ENCODE results near the gene OR2T5.
"Not testable (repeated sequence)": the region's sequence is repeated elsewhere in the genome, so short reads cannot be mapped to it uniquely, and the experiment has no call there.

Gene OR2T5, protein sequence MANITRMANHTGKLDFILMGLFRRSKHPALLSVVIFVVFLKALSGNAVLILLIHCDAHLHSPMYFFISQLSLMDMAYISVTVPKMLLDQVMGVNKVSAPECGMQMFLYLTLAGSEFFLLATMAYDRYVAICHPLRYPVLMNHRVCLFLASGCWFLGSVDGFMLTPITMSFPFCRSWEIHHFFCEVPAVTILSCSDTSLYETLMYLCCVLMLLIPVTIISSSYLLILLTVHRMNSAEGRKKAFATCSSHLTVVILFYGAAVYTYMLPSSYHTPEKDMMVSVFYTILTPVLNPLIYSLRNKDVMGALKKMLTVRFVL
- total RNA-seq, result 0 reads per million in 3 experiments

DNA sequence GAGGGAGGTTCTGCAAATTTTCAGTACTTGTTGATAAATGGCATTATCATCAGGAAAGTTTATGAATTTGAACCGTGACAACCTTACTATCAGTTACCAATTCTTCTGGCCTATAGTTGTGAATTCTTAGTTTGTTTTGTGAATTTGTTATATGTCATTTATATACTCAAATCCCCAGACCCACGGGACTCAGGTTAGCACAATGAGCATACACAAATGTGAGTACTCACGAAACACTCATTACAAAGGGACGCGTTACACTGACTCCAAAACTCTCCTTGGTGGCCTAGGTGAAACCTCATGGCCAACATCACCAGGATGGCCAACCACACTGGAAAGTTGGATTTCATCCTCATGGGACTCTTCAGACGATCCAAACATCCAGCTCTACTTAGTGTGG lies at the start of gene OR2T5:
Gene OR2T5 (plus strand): TSS at position 301 of the 400 bp plus-strand sequence. CDS start 0 bp downstream, at position 301.
- not testable (repeated sequence) for DNase-seq

DNA sequence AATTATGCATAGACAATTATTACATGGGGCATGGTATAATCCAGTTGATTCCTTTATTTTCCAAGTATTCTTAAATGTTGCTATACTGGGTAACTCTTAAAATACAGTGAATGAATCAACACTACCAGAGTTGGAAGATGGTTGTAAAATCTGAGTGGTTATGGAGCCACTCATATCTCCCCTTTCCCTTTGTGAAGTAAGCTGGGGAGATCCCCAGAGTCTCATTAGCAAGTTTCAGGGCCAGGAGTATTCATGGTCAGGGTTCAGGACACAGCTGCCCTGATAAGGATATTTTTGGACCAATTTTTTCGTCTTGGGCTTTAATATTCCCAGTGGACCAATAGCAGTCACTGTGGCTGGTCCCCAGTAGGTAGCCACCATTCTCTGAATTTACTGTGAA lies 49.7 kb upstream of the OR2T5 start:
- DNase-seq, result not testable (repeated sequence)

DNA sequence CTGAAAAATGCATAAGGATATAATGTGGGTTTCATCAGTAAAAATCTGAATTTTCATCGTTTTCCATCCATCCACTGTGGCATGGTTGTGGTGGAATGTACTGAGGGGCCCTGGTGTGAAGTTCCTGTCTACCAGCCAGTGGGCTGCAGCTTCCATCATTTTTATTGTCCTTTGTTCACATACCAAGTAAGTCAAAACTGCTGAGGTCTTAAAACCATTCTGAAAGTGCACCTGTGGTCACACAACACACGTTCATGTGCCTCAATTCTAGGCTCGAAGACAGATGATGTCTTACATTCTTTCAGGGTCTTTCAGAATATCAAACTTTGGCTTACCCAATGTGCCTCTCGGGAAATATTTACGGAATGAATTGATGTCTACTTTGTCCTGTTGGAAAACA lies 49.1 kb upstream of the OR2T5 start:
- not testable (repeated sequence) for DNase-seq

DNA sequence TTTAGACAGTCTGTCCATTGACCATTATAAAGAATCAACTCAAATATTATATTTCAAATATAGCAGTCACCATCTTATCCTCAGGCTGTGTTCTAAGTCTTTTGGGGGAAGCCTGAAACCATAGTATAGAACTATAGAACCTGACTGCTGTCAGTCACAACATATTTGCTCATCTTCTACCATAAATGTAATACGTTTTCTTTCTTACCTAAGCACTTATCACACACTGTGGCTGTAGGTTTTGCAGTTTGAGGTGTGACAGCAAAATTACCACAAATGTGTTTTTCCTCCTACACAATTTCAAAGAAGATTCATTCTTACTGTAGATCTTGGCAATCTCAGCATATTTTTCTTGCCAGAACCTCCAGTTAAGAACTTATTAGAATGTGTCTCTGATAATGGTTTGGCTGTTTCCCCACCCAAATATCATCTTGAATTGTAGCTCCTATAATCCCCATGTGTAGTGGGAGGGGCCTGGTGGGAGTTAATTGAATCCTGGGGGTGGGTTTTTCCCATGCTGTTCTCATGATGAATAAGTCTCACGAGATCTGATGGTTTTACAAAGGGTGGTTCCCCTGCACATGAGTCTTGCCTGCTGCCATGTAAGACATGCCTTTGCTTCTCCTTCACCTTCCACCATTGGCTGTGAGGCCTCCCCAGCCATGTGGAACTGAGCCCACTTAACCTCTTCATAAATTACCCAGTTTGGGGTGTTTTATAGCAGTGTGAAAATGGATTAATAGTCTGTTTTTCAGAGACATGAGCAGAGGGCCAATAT lies 45.7 kb upstream of the OR2T5 start:
- not testable (repeated sequence) for DNase-seq

DNA sequence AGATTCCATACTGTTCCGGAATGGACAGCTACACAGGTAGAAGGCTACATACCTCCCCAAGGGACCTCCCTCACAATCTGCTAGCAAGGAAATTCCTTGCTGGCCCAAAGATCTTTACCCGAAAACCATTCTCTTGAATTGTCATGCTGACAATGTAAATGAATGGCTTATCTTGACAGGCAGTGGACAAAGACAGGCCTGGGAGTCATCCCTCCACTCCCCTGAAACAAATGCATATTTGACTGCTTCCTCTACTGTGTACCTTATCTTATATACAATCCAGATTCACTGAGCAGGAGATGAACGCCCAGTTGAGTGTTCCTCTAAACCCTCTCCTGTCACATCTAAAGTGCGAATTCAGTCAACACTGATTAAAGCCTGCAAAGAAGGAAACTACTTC lies 43.8 kb upstream of the OR2T5 start:
- DNase-seq, result not testable (repeated sequence)

GRCh38 chr1:248445399-248445798 lies 43.0 kb upstream of the OR2T5 start, which contains the start of gene OR2T2:
OR2T2 (plus strand) TSS chr1:248445637; CDS start chr1:248452798, 7,161 bp downstream.
- not testable (repeated sequence) for DNase-seq

DNA sequence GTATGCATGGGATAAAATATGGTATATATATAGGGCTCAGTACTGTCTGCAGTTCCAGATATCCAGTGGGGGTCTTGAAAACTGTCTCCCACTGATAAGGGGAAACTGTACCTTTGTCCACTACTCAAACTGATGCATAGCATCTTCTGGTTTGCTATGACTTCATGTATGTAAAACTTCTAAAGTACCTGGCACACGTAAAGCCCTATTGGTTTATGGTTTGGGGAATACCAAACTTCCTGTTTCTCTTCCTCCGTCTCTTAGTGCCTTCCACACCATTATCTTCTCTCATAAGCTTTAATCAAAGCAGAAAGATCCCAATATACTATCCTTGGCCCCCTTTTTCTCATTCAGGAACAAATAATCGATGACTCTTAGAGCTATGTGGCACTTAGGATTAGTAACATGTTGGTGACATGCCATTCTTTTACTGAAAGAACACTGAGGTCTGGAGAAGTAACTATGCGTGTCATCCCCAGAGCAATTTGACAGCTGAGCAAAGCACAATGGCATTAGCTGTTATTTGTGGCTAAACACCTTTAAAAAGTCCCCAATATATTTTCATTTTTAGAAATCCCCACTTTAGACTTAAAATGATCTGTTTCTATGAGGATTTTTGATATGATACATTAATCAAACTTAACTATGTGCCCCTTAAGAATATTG lies 39.8 kb upstream of the OR2T5 start:
- not testable (repeated sequence) for DNase-seq

DNA sequence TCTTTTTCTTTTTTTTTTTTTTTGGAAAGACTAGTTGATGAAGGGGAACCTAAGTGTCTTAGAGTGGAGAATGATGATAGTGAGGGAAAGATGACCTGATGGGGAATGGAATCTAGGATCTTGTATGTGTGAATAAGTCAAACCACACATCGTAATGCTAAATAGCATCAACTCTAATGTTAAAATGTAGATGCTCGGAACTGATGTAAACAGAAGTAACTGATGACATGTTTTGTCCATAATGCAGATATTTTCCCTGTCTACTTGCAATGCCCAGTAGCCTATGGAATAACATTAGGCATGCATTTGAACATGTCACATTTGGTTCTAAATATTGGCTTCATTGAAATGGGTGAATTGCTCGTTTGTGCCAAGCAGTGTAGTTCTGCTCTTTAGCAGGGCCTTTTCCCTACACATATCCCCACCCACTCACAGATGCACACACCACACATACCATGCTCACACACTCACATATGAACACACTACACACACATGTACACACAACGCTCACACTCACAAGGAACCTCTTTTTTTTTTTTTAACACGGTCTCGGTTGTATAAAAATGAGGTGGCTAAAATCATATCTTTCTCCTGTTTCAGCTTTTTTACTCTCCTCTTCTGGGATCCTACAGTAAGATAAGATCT lies 38.4 kb upstream of the OR2T5 start:
- DNase-seq, result not testable (repeated sequence)

DNA sequence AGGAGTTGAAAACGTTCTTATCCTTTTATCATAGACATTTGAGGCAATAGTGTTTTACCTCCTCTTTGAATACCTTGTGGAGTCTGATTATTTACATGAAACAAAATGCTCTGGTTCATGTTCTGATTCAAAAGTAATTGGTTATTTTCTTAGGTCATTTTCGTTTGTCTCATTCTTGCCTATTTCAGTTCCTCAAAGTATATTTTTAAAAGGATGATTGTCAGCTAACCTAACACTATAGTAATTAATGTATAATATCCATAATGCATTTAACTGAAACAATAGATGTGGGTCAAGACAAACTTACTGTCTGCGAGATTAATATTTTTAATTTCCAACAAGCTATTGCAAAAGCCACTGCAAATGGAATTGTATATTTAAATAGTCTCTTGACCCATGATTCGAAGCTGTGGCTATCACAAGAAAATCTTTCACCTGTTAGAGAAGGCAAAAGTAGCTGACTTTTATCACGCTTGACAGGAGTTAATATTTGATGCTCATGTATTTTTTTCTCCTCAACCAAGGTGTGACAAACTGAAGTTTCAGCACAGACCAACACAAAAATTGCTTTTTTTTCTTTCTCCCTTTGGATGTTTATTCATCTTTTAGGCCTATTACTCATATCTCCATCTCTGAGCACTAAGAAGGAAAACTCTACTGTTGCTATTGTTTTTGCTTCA lies 37.8 kb upstream of the OR2T5 start:
- DNase-seq, result not testable (repeated sequence)

DNA sequence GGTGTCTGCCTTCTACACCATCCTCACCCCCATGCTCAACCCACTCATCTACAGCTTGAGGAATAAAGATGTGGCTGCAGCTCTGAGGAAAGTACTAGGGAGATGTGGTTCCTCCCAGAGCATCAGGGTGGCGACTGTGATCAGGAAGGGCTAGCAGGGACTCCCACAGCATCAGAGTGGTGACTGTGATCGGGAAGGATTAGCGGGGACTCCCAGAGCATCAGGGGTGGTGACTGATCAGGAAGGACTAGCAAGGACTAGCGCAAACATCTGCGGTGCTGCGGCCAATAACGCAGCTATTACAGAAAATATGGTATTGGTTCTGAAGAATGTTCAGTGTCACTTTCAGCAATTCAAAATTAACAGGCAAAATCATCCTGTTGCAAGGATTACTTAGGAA lies 34.8 kb upstream of the OR2T5 start:
- DNase-seq, result not testable (repeated sequence)

GRCh38 chr1:248455045-248455444 lies 33.3 kb upstream of the OR2T5 start:
- not testable (repeated sequence) for DNase-seq

GRCh38 chr1:248456635-248457034 lies 31.8 kb upstream of the OR2T5 start:
- not testable (repeated sequence) for DNase-seq

DNA sequence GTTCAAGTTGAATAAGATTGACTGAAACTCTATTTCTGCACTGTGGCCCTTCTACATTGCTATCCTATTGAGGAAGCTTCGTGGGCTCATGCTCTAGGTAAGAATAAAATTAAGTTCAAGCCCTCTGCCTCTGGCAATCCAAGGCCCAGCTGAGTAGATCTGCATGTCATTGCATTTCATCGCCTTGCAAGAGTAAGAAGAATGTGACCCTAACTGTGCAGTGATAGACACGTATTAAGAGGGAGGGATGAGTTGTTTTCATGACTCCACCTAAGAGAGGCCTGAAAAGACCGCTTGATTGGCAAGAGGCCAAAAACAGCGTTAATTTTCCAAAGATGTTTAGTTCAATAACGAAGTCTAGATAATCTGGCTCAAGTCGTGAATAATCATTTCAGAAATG lies 29.3 kb upstream of the OR2T5 start:
- DNase-seq, result not testable (repeated sequence)

GRCh38 chr1:248471154-248471553 lies 17.2 kb upstream of the OR2T5 start:
- no peak for DNase-seq

DNA sequence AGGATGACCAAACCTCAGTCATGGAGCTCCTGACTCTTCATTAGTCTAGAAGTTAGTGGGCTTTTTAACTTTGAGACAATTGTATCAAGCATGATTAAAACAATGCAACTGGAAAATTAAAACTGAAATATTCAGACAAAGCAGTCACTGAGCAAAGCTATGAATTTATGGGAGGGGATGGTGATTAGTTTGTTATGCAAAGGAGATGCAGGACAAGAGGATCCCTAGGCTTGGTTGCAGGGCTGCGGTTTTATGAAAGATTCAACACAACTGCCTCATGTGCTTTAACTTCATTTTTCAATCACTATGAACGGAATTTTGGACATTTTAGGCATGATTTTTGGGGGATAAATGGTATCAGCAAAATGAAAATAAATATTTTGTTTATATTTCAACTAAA lies 16.3 kb upstream of the OR2T5 start:
- DNase-seq, result not testable (repeated sequence)

- DNase-seq, result not testable (repeated sequence)
Measured at GRCh38 chr1:248473051-248473450, 15.3 kb upstream of the OR2T5 start, which contains the start of gene OR2T3. OR2T3 (plus strand) TSS chr1:248473351; CDS start chr1:248473351, 0 bp downstream.

DNA sequence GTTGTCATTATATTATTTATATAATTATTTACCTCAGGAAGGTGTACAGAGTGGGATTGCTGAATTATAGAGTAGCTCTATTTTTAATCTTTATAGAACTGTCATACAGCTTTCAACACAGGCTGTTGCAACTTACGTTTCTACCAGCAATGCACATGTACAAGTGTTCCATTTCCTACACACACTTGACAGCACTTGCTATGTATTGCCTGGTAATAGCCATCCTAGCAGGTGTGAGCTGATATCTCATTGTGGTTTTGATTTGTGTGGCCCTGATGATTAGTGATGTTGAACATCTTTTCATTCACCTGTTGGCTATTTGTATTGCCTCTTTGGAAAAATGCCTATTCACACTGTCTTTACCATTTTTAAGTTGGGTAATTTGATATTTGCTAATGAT lies 12.7 kb upstream of the OR2T5 start:
- DNase-seq, result not testable (repeated sequence)

GRCh38 chr1:248481686-248482579 lies 6.5 kb upstream of the OR2T5 start:
- peak; percentile 37 for DNase-seq

GRCh38 chr1:248496661-248497060 lies 8.3 kb downstream of the OR2T5 start:
- not testable (repeated sequence) for DNase-seq

DNA sequence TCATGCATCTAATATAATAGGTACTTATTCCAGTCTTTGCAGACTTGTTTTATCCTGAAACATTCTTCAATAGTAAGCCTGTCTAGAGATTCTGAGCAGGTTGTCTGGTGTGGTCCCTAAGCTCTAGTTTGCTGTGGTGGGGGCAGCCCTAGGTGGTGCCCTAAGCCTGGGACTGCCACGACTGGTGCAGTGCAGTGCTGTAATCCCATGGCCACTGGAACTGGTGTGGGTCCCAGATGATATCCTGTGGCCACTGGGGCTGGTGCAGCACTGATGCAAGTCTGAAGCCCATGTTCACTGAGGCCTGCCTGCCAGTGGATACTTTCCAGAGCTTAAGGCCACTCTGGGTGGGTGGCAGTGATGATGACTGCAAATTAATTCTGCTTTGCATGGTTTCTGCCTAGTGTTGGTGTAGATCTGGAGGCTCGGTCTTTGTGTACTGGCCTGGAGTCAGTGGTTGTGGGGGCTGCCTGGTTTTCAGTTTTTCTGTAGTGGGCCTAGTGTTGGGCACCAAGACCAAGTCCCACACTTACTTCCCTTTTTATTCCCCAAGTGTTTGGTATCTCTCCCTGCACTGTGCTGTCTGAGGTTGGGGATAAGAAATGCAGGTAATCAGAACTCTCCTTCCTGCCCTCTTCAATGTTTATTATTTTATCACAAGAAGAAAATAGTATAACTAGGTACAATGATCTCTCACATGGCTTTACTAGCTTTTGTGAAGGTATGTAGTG lies 12.1 kb downstream of the OR2T5 start:
- DNase-seq, result not testable (repeated sequence)

Data from central memory CD4-positive, alpha-beta T cell (primary cell).